WTC11 (cell line): ENCODE measurements around the gene DGKZ. TPM values are rescaled to one million over a fixed set of nuclear protein-coding genes. Genes with fewer than 3 reads are reported as not detected.

Source experiments
- ATAC-seq: fragments of 200-7000 bp; cut with Tn5 transposase; 2 replicates; pipeline ENCODE4 v1.10.0; 2021; ENCODE audit warnings: mild to moderate bottlenecking, moderate library complexity
- CTCF ChIA-PET: fragments of 300-600 bp; sonication (Branson Sonifier 250); formaldehyde crosslinking; loops from one replicate; lab custom pipeline; 2021; ENCODE audit warnings: antibody characterized with exemption; lab: Charles Lee
- POLR2A ChIA-PET: fragments of 350-600 bp; sonication (Branson Sonifier 250); formaldehyde crosslinking; loops from one replicate; lab custom pipeline; 2021; ENCODE audit warnings: antibody characterized with exemption; lab: Charles Lee
- DNase-seq: peaks from one replicate; pipeline ENCODE4 v3.0.0; 2021; ENCODE audit warnings: low spot score
- H3K27ac Mint-ChIP-seq: 2 replicates; pipeline ENCODE4 v1.8.0; 2021; ENCODE audit warnings: mixed read lengths
- H3K27me3 Mint-ChIP-seq: 2 replicates; pipeline ENCODE4 v1.8.0; 2021; ENCODE audit warnings: low read depth, mild to moderate bottlenecking, moderate library complexity, mixed read lengths
- H3K36me3 Mint-ChIP-seq: 2 replicates; pipeline ENCODE4 v1.8.0; 2021; ENCODE audit warnings: mixed read lengths
- H3K4me1 Mint-ChIP-seq: 2 replicates; pipeline ENCODE4 v1.8.0; 2022; ENCODE audit warnings: mixed read lengths
- H3K4me3 Mint-ChIP-seq: 2 replicates; pipeline ENCODE4 v1.8.0; 2021; ENCODE audit warnings: mild to moderate bottlenecking, moderate library complexity, mixed read lengths
- H3K9me3 Mint-ChIP-seq: 2 replicates; pipeline ENCODE4 v1.8.0; 2021; ENCODE audit warnings: mixed read lengths
- CREB1 ChIP-seq: sonication (generic); formaldehyde crosslinking; IDR thresholded peaks from 2 replicates; pipeline ENCODE4 v1.8.0; 2023; ENCODE audit warnings: mild to moderate bottlenecking, missing genetic modification reagents
- ETV6 ChIP-seq: sonication (generic); formaldehyde crosslinking; IDR thresholded peaks from 2 replicates; pipeline ENCODE4 v1.8.1; 2022; ENCODE audit warnings: mild to moderate bottlenecking, missing genetic modification reagents
- MXD4 ChIP-seq: fragments of 250-450 bp; sonication (Bioruptor Pico); IDR thresholded peaks from 2 replicates; pipeline ENCODE4 v1.8.0; 2021; ENCODE audit warnings: mild to moderate bottlenecking, moderate library complexity, borderline replicate concordance
- NFATC4 ChIP-seq: fragments of 250-450 bp; sonication (Bioruptor Pico); IDR thresholded peaks from 2 replicates; pipeline ENCODE4 v1.9.0; 2021; ENCODE audit warnings: mild to moderate bottlenecking
- NR3C1 ChIP-seq: sonication (generic); formaldehyde crosslinking; conservative IDR thresholded peaks from 2 replicates; pipeline ENCODE4 v1.8.1; 2023; ENCODE audit warnings: low read depth, mild to moderate bottlenecking, missing genetic modification reagents
- ZNF121 ChIP-seq: sonication (generic); formaldehyde crosslinking; IDR thresholded peaks from 2 replicates; pipeline ENCODE4 v1.8.0; 2023; ENCODE audit warnings: missing genetic modification reagents
- ZNF219 ChIP-seq: sonication (generic); formaldehyde crosslinking; IDR thresholded peaks from 2 replicates; pipeline ENCODE4 v1.8.0; 2023; ENCODE audit warnings: missing genetic modification reagents, mild to moderate bottlenecking, borderline replicate concordance
- ZNF232 ChIP-seq: sonication (generic); formaldehyde crosslinking; IDR thresholded peaks from 2 replicates; pipeline ENCODE4 v1.8.0; 2022; ENCODE audit warnings: mild to moderate bottlenecking, missing genetic modification reagents
- ZNF396 ChIP-seq: fragments of 250-450 bp; sonication (Bioruptor Pico); IDR thresholded peaks from 2 replicates; pipeline ENCODE4 v1.8.0; 2021; ENCODE audit warnings: mild to moderate bottlenecking, moderate library complexity, borderline replicate concordance
- ZNF671 ChIP-seq: fragments of 250-450 bp; sonication (Bioruptor Pico); IDR thresholded peaks from 2 replicates; pipeline ENCODE4 v1.8.0; 2021; ENCODE audit warnings: mild to moderate bottlenecking
- total RNA-seq: library from RNA; stranded (reverse); gene quantifications from 3 replicates; pipeline ENCODE4 v1.2.3, GENCODE V29; 2021
- TF ChIP-seq, protein P1 (sequence below): sonication (generic); formaldehyde crosslinking; IDR thresholded peaks from 2 replicates; pipeline ENCODE4 v1.8.1; 2023; ENCODE audit warnings: mild to moderate bottlenecking, moderate library complexity, missing genetic modification reagents
- TF ChIP-seq, protein P2 (sequence below): fragments of 250-450 bp; sonication (Bioruptor Pico); IDR thresholded peaks from 2 replicates; pipeline ENCODE4 v1.9.0; 2021; ENCODE audit warnings: mild to moderate bottlenecking, borderline replicate concordance
- TF ChIP-seq, protein P3 (sequence below): fragments of 200-600 bp; IDR thresholded peaks from 2 replicates; pipeline ENCODE4 v1.8.0; 2022; ENCODE audit warnings: antibody characterized with exemption
- TF ChIP-seq, protein P4 (sequence below): sonication (generic); formaldehyde crosslinking; IDR thresholded peaks from 2 replicates; pipeline ENCODE4 v1.8.0; 2022; ENCODE audit warnings: mild to moderate bottlenecking, missing genetic modification reagents
- TF ChIP-seq, protein P5 (sequence below): fragments of 250-450 bp; sonication (Bioruptor Pico); IDR thresholded peaks from 2 replicates; pipeline ENCODE4 v2.1.2; 2022; ENCODE audit warnings: mild to moderate bottlenecking, moderate library complexity
- TF ChIP-seq, protein P6 (sequence below): sonication (generic); formaldehyde crosslinking; IDR thresholded peaks from 2 replicates; pipeline ENCODE4 v1.8.0; 2022; ENCODE audit warnings: mild to moderate bottlenecking, missing genetic modification reagents
- TF ChIP-seq, protein P7 (sequence below): fragments of 250-450 bp; sonication (Bioruptor Pico); IDR thresholded peaks from 2 replicates; pipeline ENCODE4 v1.9.0; 2021; ENCODE audit warnings: mild to moderate bottlenecking

The DGKZ gene
- total RNA-seq, 1 experiment from 2014 or later, result 139 TPM

DNA sequence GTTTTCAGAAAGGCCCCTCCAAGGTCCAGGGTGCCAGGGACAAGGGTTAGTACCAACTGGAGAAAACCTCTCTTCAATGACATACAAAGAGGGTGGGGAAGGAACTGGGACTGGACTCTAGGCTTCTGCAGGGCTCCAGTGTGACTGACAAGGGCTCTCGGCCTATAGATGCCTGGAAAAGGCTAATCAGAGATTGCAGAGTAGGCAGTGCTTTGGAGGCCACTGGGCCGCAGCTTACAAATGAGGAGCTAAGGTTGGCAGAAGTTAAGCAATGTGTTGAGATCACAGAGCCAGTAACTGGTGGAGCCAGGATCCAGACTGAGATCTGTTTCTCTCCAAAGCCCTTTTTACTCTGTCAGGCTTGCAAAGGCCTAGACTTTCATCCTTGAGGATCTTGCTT lies 7.4 kb upstream of the DGKZ start:
- ChIA-PET CTCF (interaction anchor here (0.7 to 5.6 kb wide), 12 partner anchors 11 to 102 kb away, joined by 3 to 62 read pairs (median 5); partner anchors contain the start of gene CHRM4), POLR2A (interaction anchor here (1.3 to 2.2 kb wide), 5 partner anchors 13 to 97 kb away, joined by 3 to 10 read pairs (median 5); partner anchors contain the start of gene CREB3L1)
- Mint-ChIP-seq H3K4me3 (peak overlapping the region; percentile 32; the same call in 1 of the 2 replicates), H3K36me3 (no peaks in the 10 kb centered on the region), H3K27me3 (peaks cover 2% of the 10 kb centered on the region), H3K27ac (peak overlapping the region; percentile 99), H3K9me3 (no peaks in the 10 kb centered on the region), H3K4me1 (peaks cover 97% of the 10 kb centered on the region)
- no peak for ATAC-seq
- no peak for DNase-seq
- no peak for TF ChIP-seq ZNF121 (CRISPR knock-in tag)
- TF ChIP-seq, protein P1, sequence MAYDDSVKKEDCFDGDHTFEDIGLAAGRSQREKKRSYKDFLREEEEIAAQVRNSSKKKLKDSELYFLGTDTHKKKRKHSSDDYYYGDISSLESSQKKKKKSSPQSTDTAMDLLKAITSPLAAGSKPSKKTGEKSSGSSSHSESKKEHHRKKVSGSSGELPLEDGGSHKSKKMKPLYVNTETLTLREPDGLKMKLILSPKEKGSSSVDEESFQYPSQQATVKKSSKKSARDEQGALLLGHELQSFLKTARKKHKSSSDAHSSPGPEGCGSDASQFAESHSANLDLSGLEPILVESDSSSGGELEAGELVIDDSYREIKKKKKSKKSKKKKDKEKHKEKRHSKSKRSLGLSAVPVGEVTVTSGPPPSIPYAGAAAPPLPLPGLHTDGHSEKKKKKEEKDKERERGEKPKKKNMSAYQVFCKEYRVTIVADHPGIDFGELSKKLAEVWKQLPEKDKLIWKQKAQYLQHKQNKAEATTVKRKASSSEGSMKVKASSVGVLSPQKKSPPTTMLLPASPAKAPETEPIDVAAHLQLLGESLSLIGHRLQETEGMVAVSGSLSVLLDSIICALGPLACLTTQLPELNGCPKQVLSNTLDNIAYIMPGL (CRISPR knock-in tag), result no peak
- no peak for TF ChIP-seq ETV6 (CRISPR knock-in tag)
- TF ChIP-seq ZNF232 (CRISPR knock-in tag), result no peak
- TF ChIP-seq, protein P2, sequence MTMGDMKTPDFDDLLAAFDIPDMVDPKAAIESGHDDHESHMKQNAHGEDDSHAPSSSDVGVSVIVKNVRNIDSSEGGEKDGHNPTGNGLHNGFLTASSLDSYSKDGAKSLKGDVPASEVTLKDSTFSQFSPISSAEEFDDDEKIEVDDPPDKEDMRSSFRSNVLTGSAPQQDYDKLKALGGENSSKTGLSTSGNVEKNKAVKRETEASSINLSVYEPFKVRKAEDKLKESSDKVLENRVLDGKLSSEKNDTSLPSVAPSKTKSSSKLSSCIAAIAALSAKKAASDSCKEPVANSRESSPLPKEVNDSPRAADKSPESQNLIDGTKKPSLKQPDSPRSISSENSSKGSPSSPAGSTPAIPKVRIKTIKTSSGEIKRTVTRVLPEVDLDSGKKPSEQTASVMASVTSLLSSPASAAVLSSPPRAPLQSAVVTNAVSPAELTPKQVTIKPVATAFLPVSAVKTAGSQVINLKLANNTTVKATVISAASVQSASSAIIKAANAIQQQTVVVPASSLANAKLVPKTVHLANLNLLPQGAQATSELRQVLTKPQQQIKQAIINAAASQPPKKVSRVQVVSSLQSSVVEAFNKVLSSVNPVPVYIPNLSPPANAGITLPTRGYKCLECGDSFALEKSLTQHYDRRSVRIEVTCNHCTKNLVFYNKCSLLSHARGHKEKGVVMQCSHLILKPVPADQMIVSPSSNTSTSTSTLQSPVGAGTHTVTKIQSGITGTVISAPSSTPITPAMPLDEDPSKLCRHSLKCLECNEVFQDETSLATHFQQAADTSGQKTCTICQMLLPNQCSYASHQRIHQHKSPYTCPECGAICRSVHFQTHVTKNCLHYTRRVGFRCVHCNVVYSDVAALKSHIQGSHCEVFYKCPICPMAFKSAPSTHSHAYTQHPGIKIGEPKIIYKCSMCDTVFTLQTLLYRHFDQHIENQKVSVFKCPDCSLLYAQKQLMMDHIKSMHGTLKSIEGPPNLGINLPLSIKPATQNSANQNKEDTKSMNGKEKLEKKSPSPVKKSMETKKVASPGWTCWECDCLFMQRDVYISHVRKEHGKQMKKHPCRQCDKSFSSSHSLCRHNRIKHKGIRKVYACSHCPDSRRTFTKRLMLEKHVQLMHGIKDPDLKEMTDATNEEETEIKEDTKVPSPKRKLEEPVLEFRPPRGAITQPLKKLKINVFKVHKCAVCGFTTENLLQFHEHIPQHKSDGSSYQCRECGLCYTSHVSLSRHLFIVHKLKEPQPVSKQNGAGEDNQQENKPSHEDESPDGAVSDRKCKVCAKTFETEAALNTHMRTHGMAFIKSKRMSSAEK, result no peak
- TF ChIP-seq ZNF219 (CRISPR knock-in tag), result no peak
- no peak for TF ChIP-seq NFATC4
- TF ChIP-seq, protein P3, sequence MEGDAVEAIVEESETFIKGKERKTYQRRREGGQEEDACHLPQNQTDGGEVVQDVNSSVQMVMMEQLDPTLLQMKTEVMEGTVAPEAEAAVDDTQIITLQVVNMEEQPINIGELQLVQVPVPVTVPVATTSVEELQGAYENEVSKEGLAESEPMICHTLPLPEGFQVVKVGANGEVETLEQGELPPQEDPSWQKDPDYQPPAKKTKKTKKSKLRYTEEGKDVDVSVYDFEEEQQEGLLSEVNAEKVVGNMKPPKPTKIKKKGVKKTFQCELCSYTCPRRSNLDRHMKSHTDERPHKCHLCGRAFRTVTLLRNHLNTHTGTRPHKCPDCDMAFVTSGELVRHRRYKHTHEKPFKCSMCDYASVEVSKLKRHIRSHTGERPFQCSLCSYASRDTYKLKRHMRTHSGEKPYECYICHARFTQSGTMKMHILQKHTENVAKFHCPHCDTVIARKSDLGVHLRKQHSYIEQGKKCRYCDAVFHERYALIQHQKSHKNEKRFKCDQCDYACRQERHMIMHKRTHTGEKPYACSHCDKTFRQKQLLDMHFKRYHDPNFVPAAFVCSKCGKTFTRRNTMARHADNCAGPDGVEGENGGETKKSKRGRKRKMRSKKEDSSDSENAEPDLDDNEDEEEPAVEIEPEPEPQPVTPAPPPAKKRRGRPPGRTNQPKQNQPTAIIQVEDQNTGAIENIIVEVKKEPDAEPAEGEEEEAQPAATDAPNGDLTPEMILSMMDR, result no peak
- TF ChIP-seq, protein P4, sequence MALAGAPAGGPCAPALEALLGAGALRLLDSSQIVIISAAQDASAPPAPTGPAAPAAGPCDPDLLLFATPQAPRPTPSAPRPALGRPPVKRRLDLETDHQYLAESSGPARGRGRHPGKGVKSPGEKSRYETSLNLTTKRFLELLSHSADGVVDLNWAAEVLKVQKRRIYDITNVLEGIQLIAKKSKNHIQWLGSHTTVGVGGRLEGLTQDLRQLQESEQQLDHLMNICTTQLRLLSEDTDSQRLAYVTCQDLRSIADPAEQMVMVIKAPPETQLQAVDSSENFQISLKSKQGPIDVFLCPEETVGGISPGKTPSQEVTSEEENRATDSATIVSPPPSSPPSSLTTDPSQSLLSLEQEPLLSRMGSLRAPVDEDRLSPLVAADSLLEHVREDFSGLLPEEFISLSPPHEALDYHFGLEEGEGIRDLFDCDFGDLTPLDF (CRISPR knock-in tag), result no peak
- TF ChIP-seq MXD4 (CRISPR knock-in tag), result no peak
- TF ChIP-seq, protein P5, sequence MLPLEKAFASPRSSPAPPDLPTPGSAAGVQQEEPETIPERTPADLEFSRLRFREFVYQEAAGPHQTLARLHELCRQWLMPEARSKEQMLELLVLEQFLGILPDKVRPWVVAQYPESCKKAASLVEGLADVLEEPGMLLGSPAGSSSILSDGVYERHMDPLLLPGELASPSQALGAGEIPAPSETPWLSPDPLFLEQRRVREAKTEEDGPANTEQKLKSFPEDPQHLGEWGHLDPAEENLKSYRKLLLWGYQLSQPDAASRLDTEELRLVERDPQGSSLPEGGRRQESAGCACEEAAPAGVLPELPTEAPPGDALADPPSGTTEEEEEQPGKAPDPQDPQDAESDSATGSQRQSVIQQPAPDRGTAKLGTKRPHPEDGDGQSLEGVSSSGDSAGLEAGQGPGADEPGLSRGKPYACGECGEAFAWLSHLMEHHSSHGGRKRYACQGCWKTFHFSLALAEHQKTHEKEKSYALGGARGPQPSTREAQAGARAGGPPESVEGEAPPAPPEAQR (CRISPR knock-in tag), result no peak
- no peak for TF ChIP-seq ZNF671
- no peak for TF ChIP-seq CREB1 (CRISPR knock-in tag)
- TF ChIP-seq, protein P6, sequence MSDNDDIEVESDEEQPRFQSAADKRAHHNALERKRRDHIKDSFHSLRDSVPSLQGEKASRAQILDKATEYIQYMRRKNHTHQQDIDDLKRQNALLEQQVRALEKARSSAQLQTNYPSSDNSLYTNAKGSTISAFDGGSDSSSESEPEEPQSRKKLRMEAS (CRISPR knock-in tag), result no peak

DNA sequence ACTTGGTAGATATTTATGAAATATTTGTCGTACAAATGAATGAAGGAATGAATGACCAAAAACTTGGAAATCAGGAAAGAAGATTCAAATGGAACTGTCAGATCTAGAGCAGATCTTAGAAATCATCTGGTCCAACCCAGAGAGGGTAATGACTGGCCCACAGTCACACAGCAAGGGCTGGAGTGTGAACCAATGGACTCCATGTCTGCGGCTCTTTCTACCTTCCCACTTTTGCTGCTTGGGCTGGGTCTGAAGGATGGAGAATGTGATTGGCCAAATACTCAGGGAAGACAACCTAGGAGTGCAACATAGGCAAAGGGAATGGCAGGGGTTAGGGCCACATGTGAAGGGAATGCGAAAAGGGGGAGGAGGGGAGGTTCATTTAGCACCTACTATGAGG lies 5.8 kb upstream of the DGKZ start:
- CTCF ChIA-PET, result interaction anchor here (0.8 to 5.6 kb wide), 7 partner anchors 10 to 104 kb away, joined by 4 to 62 read pairs (median 9); no protein-coding TSS in a partner anchor
- DNase-seq (no peak), ATAC-seq (no peak)
- no peak overlapping the region for H3K4me3 Mint-ChIP-seq
- peaks cover 7% of the 10 kb centered on the region; the same call in 1 of the 2 replicates for H3K27me3 Mint-ChIP-seq
- H3K36me3 Mint-ChIP-seq, result no peaks in the 10 kb centered on the region
- H3K4me1 Mint-ChIP-seq, result peaks cover 97% of the 10 kb centered on the region
- TF ChIP-seq, protein P7, sequence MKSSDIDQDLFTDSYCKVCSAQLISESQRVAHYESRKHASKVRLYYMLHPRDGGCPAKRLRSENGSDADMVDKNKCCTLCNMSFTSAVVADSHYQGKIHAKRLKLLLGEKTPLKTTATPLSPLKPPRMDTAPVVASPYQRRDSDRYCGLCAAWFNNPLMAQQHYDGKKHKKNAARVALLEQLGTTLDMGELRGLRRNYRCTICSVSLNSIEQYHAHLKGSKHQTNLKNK, result no peak
- no peak for TF ChIP-seq ZNF396 (CRISPR knock-in tag)
- 0 out of 2 replicates have a peak, but pooled peaks have one; percentile 20 for TF ChIP-seq NR3C1 (CRISPR knock-in tag)
- TF ChIP-seq, protein P5 (CRISPR knock-in tag), result no peak
- no peaks in the 10 kb centered on the region for H3K9me3 Mint-ChIP-seq
- POLR2A ChIA-PET, result no interaction called here
- peak overlapping the region; percentile 70 for H3K27ac Mint-ChIP-seq
